Astrocyte of the spinal cord (primary cell): ENCODE measurements around the gene TMEM245.
A peak's percentile ranks its signal among the peaks of the same experiment; 100 is the strongest.

Source experiments
- DNase-seq: peaks from one replicate; pipeline ENCODE4 v3.0.0; 2011; ENCODE audit warnings: low read depth, low spot score
- H3K4me3 ChIP-seq: 2 replicates; pipeline ENCODE4 v1.5.1; 2011; ENCODE audit warnings: low read depth, mild to moderate bottlenecking, low read length, moderate library complexity
- in situ Hi-C: cut with HindIII; loops from 2 replicates; pipeline ENCODE4 v1.10.0; 2017; ENCODE audit warnings: low sequenced_read_pairs
- TF ChIP-seq, protein P1 (sequence below): IDR thresholded peaks from 2 replicates; pipeline ENCODE4 v1.5.1; 2012; ENCODE audit warnings: low read depth, mild to moderate bottlenecking, low read length, inconsistent platforms

TMEM245 gene

DNA sequence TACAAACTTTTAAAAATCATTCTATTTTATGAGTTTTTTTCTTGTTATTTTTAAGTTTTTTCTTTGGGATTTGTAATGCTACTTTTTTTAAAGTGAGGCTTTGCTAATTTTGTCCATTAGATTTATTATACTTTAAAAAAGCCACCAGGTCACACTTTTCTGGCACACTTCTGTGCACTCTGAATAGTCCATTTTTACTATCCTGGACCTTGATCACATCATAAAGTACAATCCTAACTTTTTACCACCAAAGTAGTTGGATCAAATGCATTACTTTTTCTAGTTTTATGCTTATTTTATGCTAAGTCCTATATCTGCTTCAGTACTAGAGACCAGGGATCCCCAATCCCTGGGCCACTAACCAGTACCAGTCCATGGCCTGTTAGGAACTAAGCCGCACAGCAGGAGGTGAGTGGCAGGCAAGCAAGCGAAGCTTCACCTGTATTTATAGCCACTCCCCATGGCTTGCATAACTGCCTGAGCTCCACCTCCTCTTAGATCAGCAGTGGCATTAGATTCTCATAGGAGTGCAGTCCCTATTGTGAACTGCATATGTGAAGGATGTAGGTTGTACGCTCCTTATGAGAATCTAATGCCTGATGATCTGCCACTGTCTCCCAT is 31.3 kb upstream of the TMEM245 start:
- no peak overlapping the region for H3K4me3 ChIP-seq

DNA sequence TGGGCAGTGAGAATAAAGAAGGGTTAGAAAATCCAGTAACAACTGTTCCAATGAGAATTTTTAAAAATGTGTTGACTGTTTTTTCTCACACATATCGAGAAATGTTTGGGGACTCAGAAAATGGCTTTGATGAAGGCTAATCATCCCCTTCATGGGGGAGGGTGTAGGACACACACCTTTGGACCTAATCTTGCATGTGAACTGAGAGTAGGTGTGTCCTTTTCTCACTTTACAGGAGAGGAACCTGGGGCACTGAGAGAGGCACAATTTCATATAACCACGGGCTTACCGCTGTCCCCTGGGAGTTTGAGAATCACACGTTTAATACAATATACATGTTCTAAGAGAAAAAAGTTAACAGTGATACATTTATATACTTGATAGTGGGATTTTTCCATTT is 30.0 kb upstream of the TMEM245 start:
- DNase-seq = no peak
- no peak overlapping the region for H3K4me3 ChIP-seq
- TF ChIP-seq, protein P1, sequence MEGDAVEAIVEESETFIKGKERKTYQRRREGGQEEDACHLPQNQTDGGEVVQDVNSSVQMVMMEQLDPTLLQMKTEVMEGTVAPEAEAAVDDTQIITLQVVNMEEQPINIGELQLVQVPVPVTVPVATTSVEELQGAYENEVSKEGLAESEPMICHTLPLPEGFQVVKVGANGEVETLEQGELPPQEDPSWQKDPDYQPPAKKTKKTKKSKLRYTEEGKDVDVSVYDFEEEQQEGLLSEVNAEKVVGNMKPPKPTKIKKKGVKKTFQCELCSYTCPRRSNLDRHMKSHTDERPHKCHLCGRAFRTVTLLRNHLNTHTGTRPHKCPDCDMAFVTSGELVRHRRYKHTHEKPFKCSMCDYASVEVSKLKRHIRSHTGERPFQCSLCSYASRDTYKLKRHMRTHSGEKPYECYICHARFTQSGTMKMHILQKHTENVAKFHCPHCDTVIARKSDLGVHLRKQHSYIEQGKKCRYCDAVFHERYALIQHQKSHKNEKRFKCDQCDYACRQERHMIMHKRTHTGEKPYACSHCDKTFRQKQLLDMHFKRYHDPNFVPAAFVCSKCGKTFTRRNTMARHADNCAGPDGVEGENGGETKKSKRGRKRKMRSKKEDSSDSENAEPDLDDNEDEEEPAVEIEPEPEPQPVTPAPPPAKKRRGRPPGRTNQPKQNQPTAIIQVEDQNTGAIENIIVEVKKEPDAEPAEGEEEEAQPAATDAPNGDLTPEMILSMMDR = no peak
- in situ Hi-C loops = no loop called here

More for the DNA sequence above, 31.3 kb upstream of the TMEM245 start:
- TF ChIP-seq, protein P1 = no peak
- no peak for DNase-seq
- in situ Hi-C loops = no loop called here

DNA sequence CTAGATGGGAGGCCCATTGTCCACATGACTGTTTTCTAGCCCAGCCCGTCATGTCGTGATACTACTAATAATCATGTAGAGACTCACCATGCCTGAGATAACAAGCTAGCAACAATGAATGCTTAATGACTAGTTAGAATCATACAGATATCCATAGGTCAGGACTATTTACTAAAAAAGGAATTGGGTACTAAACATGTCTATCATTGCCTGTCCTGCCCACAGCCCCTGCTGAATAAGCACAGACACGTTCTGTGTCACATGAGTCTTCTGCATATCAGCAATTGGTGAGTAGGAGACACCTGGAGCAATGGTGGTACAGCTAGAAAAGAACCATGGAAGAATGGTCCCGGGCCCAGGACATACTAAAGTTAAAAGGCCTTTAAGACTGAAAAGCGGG is 29.3 kb upstream of the TMEM245 start:
- in situ Hi-C loops = no loop called here
- no peak for DNase-seq
- H3K4me3 ChIP-seq = no peak overlapping the region
- TF ChIP-seq, protein P1 = no peak

DNA sequence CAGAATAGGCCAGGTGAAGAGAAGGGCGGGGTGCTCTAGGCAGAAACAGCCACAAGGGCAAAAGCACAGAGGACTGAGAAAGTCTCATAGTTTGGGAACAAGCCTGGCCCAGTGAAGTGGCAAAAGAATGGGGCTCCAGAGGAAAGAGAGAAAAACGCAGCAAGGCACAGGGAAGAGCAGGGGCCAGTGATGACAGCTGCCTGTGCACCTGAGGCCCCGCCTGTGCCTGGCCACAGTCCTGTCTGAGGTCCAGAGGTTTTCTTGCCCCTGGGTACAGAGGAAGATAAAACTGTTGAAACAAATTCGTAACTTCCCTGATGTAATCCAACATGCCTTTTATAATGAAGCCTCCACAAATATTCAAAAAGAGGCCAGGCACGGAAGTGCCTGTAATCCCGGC is 25.3 kb upstream of the TMEM245 start:
- TF ChIP-seq, protein P1 = no peak
- no peak overlapping the region for H3K4me3 ChIP-seq
- DNase-seq = no peak
- in situ Hi-C loops = no loop called here

DNA sequence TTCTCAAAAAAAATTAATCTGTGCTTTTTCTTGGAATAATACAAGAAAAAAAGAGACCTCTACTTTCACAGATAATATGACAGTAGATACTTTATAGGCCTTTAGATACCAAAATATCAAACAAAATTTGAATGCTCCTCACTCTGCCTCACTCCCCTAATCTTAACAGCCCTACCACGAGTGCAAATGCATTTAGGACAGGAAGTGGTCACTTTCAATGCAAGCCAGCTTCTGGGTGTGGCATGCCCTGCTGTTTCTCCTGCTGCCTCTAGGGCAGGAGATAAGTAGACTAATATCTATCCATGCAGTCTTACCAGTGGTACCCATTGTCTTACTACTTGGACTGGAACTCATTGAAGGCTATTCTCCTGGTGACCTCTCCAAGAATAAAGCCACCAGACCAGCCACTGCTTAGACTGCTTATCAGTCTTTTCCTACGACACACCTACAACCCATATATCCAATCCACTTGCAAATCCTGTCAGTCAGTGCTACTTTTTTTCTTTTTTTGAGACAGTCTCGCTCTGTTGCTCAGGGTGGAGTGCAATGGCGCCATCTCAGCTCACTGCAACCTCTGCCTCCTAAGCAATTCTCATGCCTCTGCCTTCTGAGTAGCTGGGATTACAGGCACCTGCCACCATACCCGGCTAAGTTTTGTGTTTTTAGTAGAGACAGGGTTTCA is 24.3 kb upstream of the TMEM245 start:
- DNase-seq = peak; percentile 14
- in situ Hi-C loops = no loop called here
- TF ChIP-seq, protein P1 = peak; percentile 47
- no peak overlapping the region for H3K4me3 ChIP-seq

DNA sequence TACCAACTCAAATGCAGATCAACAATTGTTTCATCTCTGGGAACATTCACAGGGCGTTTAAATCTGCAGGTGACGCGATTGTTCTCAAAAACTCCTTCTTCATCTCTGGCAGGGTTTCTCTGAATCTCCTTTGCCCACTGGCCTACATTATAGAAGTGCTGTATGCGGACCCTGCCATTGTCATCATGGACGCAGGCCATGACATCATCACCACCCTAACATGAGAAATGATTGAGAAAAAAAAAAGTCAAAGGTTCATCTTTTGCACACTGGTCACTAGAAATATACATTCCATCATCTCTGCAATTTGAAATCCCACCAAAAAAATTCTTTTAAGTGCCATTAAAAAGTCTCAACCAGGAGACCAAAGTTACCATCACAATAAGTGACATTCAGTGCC is 21.6 kb upstream of the TMEM245 start:
- TF ChIP-seq, protein P1 = no peak
- no peak for DNase-seq
- H3K4me3 ChIP-seq = no peak overlapping the region
- in situ Hi-C loops = no loop called here
